Astrocyte (in vitro differentiated cells and primary cell): ENCODE results near the gene NR3C1. TPM values are rescaled to one million over a fixed set of nuclear protein-coding genes. Genes with fewer than 3 reads are reported as not detected.

ENCODE experiments used
- DNase-seq: peaks from one replicate; pipeline ENCODE4 v3.0.0-alpha.2; 2010; ENCODE audit warnings: low read depth
- FAIRE-seq: peaks from 2 replicates; lab custom pipeline; 2011; peaks lifted over from hg19 to GRCh38; lab: Jason Lieb, UNC
- H2AFZ ChIP-seq: 2 replicates; pipeline ENCODE4 v1.6.0; 2012; ENCODE audit warnings: low read depth, low read length, inconsistent platforms
- H3K27ac ChIP-seq: 2 replicates; pipeline ENCODE4 v1.5.1; 2011; ENCODE audit warnings: low read depth, low read length, inconsistent platforms
- H3K27me3 ChIP-seq: 2 replicates; pipeline ENCODE4 v1.6.0; 2011; ENCODE audit warnings: low read length, inconsistent platforms; ENCODE audit not compliant: insufficient read depth
- H3K36me3 ChIP-seq: 2 replicates; pipeline ENCODE4 v1.5.1; 2011; ENCODE audit warnings: low read length, inconsistent platforms; ENCODE audit not compliant: insufficient read depth
- H3K4me1 ChIP-seq: 2 replicates; pipeline ENCODE4 v1.5.1; 2011; ENCODE audit warnings: low read length, inconsistent platforms; ENCODE audit not compliant: insufficient read depth
- H3K4me2 ChIP-seq: 2 replicates; pipeline ENCODE4 v1.6.0; 2012; ENCODE audit warnings: low read length, inconsistent platforms
- H3K4me3 ChIP-seq: 2 replicates; pipeline ENCODE4 v1.5.1; 2011; ENCODE audit warnings: low read depth, mild to moderate bottlenecking, low read length, inconsistent platforms; ENCODE audit not compliant: insufficient read depth
- H3K79me2 ChIP-seq: 2 replicates; pipeline ENCODE4 v1.6.0; 2012; ENCODE audit warnings: mild to moderate bottlenecking, low read length, inconsistent platforms; ENCODE audit not compliant: insufficient read depth
- H3K9ac ChIP-seq: 2 replicates; pipeline ENCODE4 v1.6.0; 2012; ENCODE audit warnings: mild to moderate bottlenecking, low read length, inconsistent platforms
- H3K9me3 ChIP-seq: 2 replicates; pipeline ENCODE4 v1.5.1; 2012; ENCODE audit warnings: low read depth, mild to moderate bottlenecking, low read length, inconsistent platforms; ENCODE audit not compliant: insufficient read depth
- H4K20me1 ChIP-seq: 2 replicates; pipeline ENCODE4 v1.6.0; 2012; ENCODE audit warnings: low read length, inconsistent platforms; ENCODE audit not compliant: insufficient read depth
- H3K27ac Mint-ChIP-seq: one replicate; pipeline ENCODE4 v1.8.0; 2021; ENCODE audit warnings: mild to moderate bottlenecking, mixed read lengths; ENCODE audit not compliant: unreplicated experiment
- H3K27me3 Mint-ChIP-seq: one replicate; pipeline ENCODE4 v1.8.0; 2021; ENCODE audit warnings: low read depth, mixed read lengths; ENCODE audit not compliant: unreplicated experiment
- H3K36me3 Mint-ChIP-seq: one replicate; pipeline ENCODE4 v1.8.0; 2021; ENCODE audit warnings: low read depth, mixed read lengths; ENCODE audit not compliant: unreplicated experiment
- H3K4me1 Mint-ChIP-seq: one replicate; pipeline ENCODE4 v1.8.0; 2021; ENCODE audit warnings: low read depth, mixed read lengths; ENCODE audit not compliant: unreplicated experiment
- H3K4me3 Mint-ChIP-seq: one replicate; pipeline ENCODE4 v1.8.0; 2021; ENCODE audit warnings: mild to moderate bottlenecking, moderate library complexity, mixed read lengths; ENCODE audit not compliant: unreplicated experiment
- H3K9me3 Mint-ChIP-seq: one replicate; pipeline ENCODE4 v1.8.0; 2021; ENCODE audit warnings: mild to moderate bottlenecking, mixed read lengths; ENCODE audit not compliant: unreplicated experiment
- EZH2 ChIP-seq: IDR thresholded peaks from 2 replicates; pipeline ENCODE4 v1.6.1; 2012; ENCODE audit warnings: mild to moderate bottlenecking, low read length, inconsistent platforms; ENCODE audit not compliant: insufficient read depth
- total RNA-seq: library from RNA; stranded (reverse); gene quantifications from 2 replicates; pipeline ENCODE4 v1.2.1, GENCODE V29; 2021
- TF ChIP-seq, protein P1 (sequence below): IDR thresholded peaks from 2 replicates; pipeline ENCODE4 v1.5.1; 2011; ENCODE audit warnings: low read depth, mild to moderate bottlenecking, inconsistent platforms, low read length, moderate library complexity; ENCODE audit not compliant: insufficient read depth

The NR3C1 gene
- total RNA-seq, 1 donor from 2014 or later: 35.4 TPM

DNA sequence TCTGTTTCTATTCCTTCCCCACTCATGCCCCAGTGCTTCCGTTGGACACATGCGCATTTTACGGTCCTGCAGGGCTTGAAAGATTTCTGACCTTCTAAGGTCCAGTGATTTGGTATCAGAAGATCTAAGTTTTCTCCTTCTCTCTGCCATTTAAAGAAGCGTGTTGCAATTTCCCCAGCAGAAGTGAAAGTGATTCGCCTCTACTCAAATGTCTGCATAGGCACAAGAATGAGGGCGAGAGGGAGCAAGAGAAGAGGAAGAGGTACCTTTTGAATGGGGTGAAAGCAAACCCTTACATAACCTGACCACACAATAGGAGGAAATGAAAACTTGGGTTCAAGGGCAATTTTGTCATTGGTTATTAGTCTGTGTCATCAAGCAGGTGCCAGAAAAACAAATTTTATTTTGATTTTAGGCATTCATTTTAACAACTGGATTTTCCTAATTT is 31.7 kb upstream of the NR3C1 start:
- DNase-seq: no peak
- FAIRE-seq: no peak
- no peak overlapping the region for H3K4me3 Mint-ChIP-seq

DNA sequence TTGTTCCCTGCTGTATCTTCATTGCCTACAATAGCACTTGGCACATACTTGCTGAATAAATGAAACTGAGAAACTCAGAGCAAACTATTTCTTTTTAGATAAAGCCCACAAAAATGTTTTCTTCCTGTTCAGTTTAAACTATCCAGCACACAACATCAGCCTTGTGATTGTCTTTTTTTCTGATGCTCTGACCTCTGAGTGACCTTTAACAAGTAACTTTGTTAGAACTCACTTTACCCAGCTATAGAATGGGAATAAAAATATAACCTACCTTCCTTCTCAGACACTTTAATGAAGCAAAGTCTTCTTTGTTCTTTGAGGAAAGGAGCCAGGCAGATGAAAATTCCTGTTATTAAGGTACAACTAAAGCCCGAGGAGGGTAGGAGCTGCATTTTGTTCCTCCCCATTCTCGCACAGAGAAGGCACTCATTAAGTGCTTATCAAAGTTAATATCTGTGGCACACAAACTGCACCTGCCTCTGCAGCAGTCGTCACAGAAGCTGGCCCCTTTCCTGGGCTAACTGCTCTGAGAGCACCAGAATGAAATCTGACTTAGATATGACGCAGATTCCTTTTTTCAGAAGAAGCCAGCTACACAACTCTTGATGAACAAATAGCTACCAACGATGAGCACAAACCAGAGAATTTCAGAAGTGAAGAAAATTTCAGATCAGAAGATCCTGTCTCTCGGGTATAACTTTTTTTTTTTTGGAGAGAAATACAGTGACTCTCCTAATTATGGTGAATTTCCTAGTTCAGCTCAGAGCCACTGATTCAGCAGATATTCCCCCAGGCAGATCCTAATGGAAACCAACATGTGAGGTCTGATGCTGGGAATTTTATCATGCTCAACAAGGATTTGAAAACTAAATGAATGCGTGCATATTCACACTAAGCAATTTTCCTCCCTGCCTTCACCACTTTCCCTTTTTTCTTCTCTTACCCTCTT is 31.0 kb upstream of the NR3C1 start:
- Histone ChIP-seq H4K20me1 (no peaks in the 10 kb centered on the region), H3K4me2 (no peak overlapping the region), H3K9ac (no peak overlapping the region), H3K36me3 (no peaks in the 10 kb centered on the region), H2AFZ (no peak overlapping the region), H3K4me1 (no peaks in the 10 kb centered on the region), H3K79me2 (no peaks in the 10 kb centered on the region), H3K27ac (no peak overlapping the region), H3K27me3 (no peaks in the 10 kb centered on the region), H3K9me3 (no peaks in the 10 kb centered on the region), H3K4me3 (no peak overlapping the region)
- DNase-seq (no peak), FAIRE-seq (no peak)
- Mint-ChIP-seq H3K9me3 (no peaks in the 10 kb centered on the region), H3K27ac (no peak overlapping the region), H3K4me3 (no peak overlapping the region), H3K36me3 (no peaks in the 10 kb centered on the region), H3K4me1 (peaks cover 10% of the 10 kb centered on the region), H3K27me3 (peaks cover 3% of the 10 kb centered on the region)
- TF ChIP-seq EZH2: no peak
- TF ChIP-seq, protein P1, sequence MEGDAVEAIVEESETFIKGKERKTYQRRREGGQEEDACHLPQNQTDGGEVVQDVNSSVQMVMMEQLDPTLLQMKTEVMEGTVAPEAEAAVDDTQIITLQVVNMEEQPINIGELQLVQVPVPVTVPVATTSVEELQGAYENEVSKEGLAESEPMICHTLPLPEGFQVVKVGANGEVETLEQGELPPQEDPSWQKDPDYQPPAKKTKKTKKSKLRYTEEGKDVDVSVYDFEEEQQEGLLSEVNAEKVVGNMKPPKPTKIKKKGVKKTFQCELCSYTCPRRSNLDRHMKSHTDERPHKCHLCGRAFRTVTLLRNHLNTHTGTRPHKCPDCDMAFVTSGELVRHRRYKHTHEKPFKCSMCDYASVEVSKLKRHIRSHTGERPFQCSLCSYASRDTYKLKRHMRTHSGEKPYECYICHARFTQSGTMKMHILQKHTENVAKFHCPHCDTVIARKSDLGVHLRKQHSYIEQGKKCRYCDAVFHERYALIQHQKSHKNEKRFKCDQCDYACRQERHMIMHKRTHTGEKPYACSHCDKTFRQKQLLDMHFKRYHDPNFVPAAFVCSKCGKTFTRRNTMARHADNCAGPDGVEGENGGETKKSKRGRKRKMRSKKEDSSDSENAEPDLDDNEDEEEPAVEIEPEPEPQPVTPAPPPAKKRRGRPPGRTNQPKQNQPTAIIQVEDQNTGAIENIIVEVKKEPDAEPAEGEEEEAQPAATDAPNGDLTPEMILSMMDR: no peak

More for the DNA sequence above, 31.7 kb upstream of the NR3C1 start:
- Histone ChIP-seq H3K9me3 (no peaks in the 10 kb centered on the region), H2AFZ (no peak overlapping the region), H3K4me1 (no peaks in the 10 kb centered on the region), H3K27ac (no peak overlapping the region), H3K9ac (no peak overlapping the region), H3K4me3 (no peak overlapping the region), H3K36me3 (no peaks in the 10 kb centered on the region), H3K4me2 (no peak overlapping the region), H3K27me3 (no peaks in the 10 kb centered on the region), H3K79me2 (no peaks in the 10 kb centered on the region), H4K20me1 (no peaks in the 10 kb centered on the region)
- Mint-ChIP-seq H3K27me3 (peaks cover 3% of the 10 kb centered on the region), H3K9me3 (no peaks in the 10 kb centered on the region), H3K36me3 (no peaks in the 10 kb centered on the region), H3K4me1 (peaks cover 10% of the 10 kb centered on the region), H3K27ac (no peak overlapping the region)
- TF ChIP-seq, protein P1: no peak
- TF ChIP-seq EZH2: no peak

DNA sequence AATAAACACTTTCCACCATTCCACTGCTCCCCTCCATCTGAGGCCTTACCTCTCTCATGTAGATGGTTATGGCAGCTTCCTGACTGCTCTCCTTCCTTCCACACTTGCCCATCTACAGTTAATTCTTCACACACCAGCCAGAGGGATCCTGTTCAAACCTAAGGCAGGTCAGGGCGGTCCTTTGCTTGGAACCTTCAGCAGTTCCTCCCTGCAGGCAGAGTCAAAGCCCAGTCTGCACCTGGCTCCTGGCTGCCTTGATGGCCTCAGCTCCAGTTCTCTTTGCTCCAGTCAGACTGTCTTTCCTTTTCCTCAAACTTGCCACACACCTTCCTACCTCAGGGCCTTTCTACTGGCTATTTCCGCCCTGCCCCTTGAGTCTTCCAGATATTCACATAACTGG is 30.2 kb upstream of the NR3C1 start:
- Histone ChIP-seq H3K9me3 (no peaks in the 10 kb centered on the region), H2AFZ (no peak overlapping the region), H3K4me1 (no peaks in the 10 kb centered on the region), H4K20me1 (no peaks in the 10 kb centered on the region), H3K27me3 (no peaks in the 10 kb centered on the region), H3K27ac (no peak overlapping the region), H3K79me2 (no peaks in the 10 kb centered on the region), H3K36me3 (no peaks in the 10 kb centered on the region), H3K4me2 (no peak overlapping the region), H3K4me3 (no peak overlapping the region), H3K9ac (no peak overlapping the region)
- Mint-ChIP-seq H3K36me3 (no peaks in the 10 kb centered on the region), H3K4me3 (no peak overlapping the region), H3K27ac (no peak overlapping the region), H3K27me3 (peaks cover 3% of the 10 kb centered on the region), H3K9me3 (no peaks in the 10 kb centered on the region), H3K4me1 (peaks cover 10% of the 10 kb centered on the region)
- TF ChIP-seq EZH2: no peak
- TF ChIP-seq, protein P1: no peak
- FAIRE-seq (no peak), DNase-seq (no peak)
